ENCODE results near the gene LAMA5.

The LAMA5 gene

GRCh38 chr20:62317167-62317655 lies 49.9 kb downstream of the LAMA5 start:
- DNase-seq (ENCODE audit: low read depth) = no peak

GRCh38 chr20:62316331-62317166 lies 50.6 kb downstream of the LAMA5 start:
- no peak for DNase-seq (ENCODE audit: low read depth)

GRCh38 chr20:62315773-62316172 lies 51.3 kb downstream of the LAMA5 start:
- no peak for DNase-seq (ENCODE audit: low read depth)

GRCh38 chr20:62314711-62315302 lies 52.3 kb downstream of the LAMA5 start:
- DNase-seq (ENCODE audit: low read depth) = no peak

GRCh38 chr20:62314339-62314638 lies 52.8 kb downstream of the LAMA5 start:
- DNase-seq (ENCODE audit: low read depth) = no peak

- DNase-seq (ENCODE audit: low read depth) = no peak
These were observed 53.4 kb downstream of the LAMA5 start for GRCh38 chr20:62313460-62314338.

- no peak for DNase-seq (ENCODE audit: low read depth)
These were observed 54.1 kb downstream of the LAMA5 start for GRCh38 chr20:62313021-62313420.

- no peak for DNase-seq (ENCODE audit: low read depth)
These were observed 54.5 kb downstream of the LAMA5 start for GRCh38 chr20:62312662-62312977.

- DNase-seq (ENCODE audit: low read depth) = no peak
These were observed 55.1 kb downstream of the LAMA5 start for GRCh38 chr20:62311832-62312661.

- no peak for DNase-seq (ENCODE audit: low read depth)
These were observed 56.0 kb downstream of the LAMA5 start for GRCh38 chr20:62311150-62311549.

GRCh38 chr20:62310757-62311121 lies 56.4 kb downstream of the LAMA5 start:
- no peak for DNase-seq (ENCODE audit: low read depth)

- DNase-seq (ENCODE audit: low read depth) = no peak
These were observed 57.0 kb downstream of the LAMA5 start for GRCh38 chr20:62309947-62310756.

- DNase-seq (ENCODE audit: low read depth) = no peak
These were observed 57.7 kb downstream of the LAMA5 start for GRCh38 chr20:62309198-62309944.

GRCh38 chr20:62308102-62308822 lies 58.9 kb downstream of the LAMA5 start:
- no peak for DNase-seq (ENCODE audit: low read depth)

GRCh38 chr20:62307226-62308101 lies 59.6 kb downstream of the LAMA5 start:
- DNase-seq (ENCODE audit: low read depth) = no peak

- DNase-seq (ENCODE audit: low read depth) = no peak
These were observed 60.5 kb downstream of the LAMA5 start for GRCh38 chr20:62306414-62307187.

GRCh38 chr20:62305765-62306413 lies 61.2 kb downstream of the LAMA5 start:
- DNase-seq (ENCODE audit: low read depth) = no peak

Measured in ELR (cell line).